Upper lobe of right lung (tissue), 1 donor: ENCODE results near the gene THOC2. TPM values are rescaled to one million over a fixed set of nuclear protein-coding genes. Genes with fewer than 3 reads are reported as not detected.
"Not testable (repeated sequence)": the region's sequence is repeated elsewhere in the genome, so short reads cannot be mapped to it uniquely, and the experiment has no call there.

ENCODE experiments used
- ATAC-seq: fragments of 200-7000 bp; cut with Tn5 transposase; one replicate; pipeline ENCODE4 v1.9.1; 2020; ENCODE audit warnings: mild to moderate bottlenecking, moderate library complexity
- DNase-seq: peaks from one replicate; pipeline ENCODE4 v3.0.0-alpha.2; 2020
- H3K27ac ChIP-seq: fragments of 200-600 bp; one replicate; pipeline ENCODE4 v1.8.0; 2022
- H3K27me3 ChIP-seq: fragments of 200-600 bp; one replicate; pipeline ENCODE4 v1.8.0; 2022; ENCODE audit warnings: mild to moderate bottlenecking
- H3K36me3 ChIP-seq: fragments of 200-600 bp; one replicate; pipeline ENCODE4 v1.8.0; 2022
- H3K4me1 ChIP-seq: fragments of 200-600 bp; one replicate; pipeline ENCODE4 v1.8.0; 2022
- H3K4me3 ChIP-seq: fragments of 200-600 bp; one replicate; pipeline ENCODE4 v1.8.0; 2022; ENCODE audit warnings: mild to moderate bottlenecking
- H3K9me3 ChIP-seq: fragments of 200-600 bp; one replicate; pipeline ENCODE4 v1.8.0; 2022
- CTCF ChIP-seq: fragments of 200-600 bp; IDR thresholded peaks from one replicate; pipeline ENCODE4 v1.8.0; 2022; ENCODE audit warnings: antibody characterized with exemption
- intact Hi-C: fragments of 100-400 bp; cut with DNase I; formaldehyde crosslinking; loops from one replicate; pipeline ENCODE4 v1.11.0; 2022
- total RNA-seq: library from RNA; stranded (reverse); fragmentation: NEBNext Ultra II Directional; extraction: Animal tissue kit (Norgen Biotek cat#: 25700); gene quantifications from one replicate; pipeline ENCODE4 v1.2.1, GENCODE V29; 2021
- donor health status: DM: no; HTN: yes; CAD: no; lungs with severe emphysema.

Gene THOC2
- total RNA-seq, 1 donor from 2014 or later = 99.9 TPM

- ATAC-seq (no peak), DNase-seq (no peak)
- no peaks in the 10 kb centered on the region for H3K4me1 ChIP-seq
- H3K27ac ChIP-seq = no peak overlapping the region
- TF ChIP-seq CTCF = no peak
- H3K4me3 ChIP-seq = no peak overlapping the region
- intact Hi-C loops = no loop called here
- H3K9me3 ChIP-seq = no peaks in the 10 kb centered on the region
- H3K36me3 ChIP-seq = no peaks in the 10 kb centered on the region
- H3K27me3 ChIP-seq = no peaks in the 10 kb centered on the region
These were observed 6.6 kb upstream of the THOC2 start for GRCh38 chrX:123739474-123739873.

GRCh38 chrX:123738378-123738940 lies 5.6 kb upstream of the THOC2 start:
- Histone ChIP-seq H3K36me3 (no peaks in the 10 kb centered on the region), H3K4me3 (no peak overlapping the region), H3K4me1 (no peaks in the 10 kb centered on the region), H3K27me3 (no peaks in the 10 kb centered on the region), H3K9me3 (no peaks in the 10 kb centered on the region), H3K27ac (no peak overlapping the region)
- no peak for ATAC-seq
- no peak for DNase-seq
- no peak for TF ChIP-seq CTCF
- intact Hi-C loops = no loop called here

GRCh38 chrX:123736333-123736921 lies 3.6 kb upstream of the THOC2 start:
- no peak for TF ChIP-seq CTCF

GRCh38 chrX:123735137-123735536 lies 2.3 kb upstream of the THOC2 start:
- H3K27me3 ChIP-seq, intact Hi-C loops, ATAC-seq, H3K4me1 ChIP-seq, H3K27ac ChIP-seq, DNase-seq, H3K9me3 ChIP-seq, H3K36me3 ChIP-seq, H3K4me3 ChIP-seq: not testable (repeated sequence)

More at GRCh38 chrX:123736333-123736921, 3.6 kb upstream of the THOC2 start:
- H3K27me3 ChIP-seq = no peaks in the 10 kb centered on the region
- peaks cover 1% of the 10 kb centered on the region for H3K4me1 ChIP-seq
- H3K27ac ChIP-seq = no peak overlapping the region
- ATAC-seq = no peak
- H3K36me3 ChIP-seq = no peaks in the 10 kb centered on the region
- no peaks in the 10 kb centered on the region for H3K9me3 ChIP-seq
- no peak for DNase-seq
- no peak overlapping the region for H3K4me3 ChIP-seq
- intact Hi-C loops = no loop called here

- H3K36me3 ChIP-seq, H3K27me3 ChIP-seq, intact Hi-C loops, H3K9me3 ChIP-seq, ATAC-seq, H3K4me3 ChIP-seq, H3K27ac ChIP-seq, DNase-seq: not testable (repeated sequence)
- peaks cover 11% of the 10 kb centered on the region for H3K4me1 ChIP-seq
These were observed 1.2 kb upstream of the THOC2 start for GRCh38 chrX:123734079-123734478.

- DNase-seq (peak; percentile 62), ATAC-seq (peak; percentile 46)
- H3K4me3 ChIP-seq = peak overlapping the region; percentile 77
- no peaks in the 10 kb centered on the region for H3K9me3 ChIP-seq
- intact Hi-C loops = no loop called here
- no peaks in the 10 kb centered on the region for H3K27me3 ChIP-seq
- peak overlapping the region; percentile 81 for H3K27ac ChIP-seq
- H3K4me1 ChIP-seq = peaks cover 11% of the 10 kb centered on the region
- H3K36me3 ChIP-seq = no peaks in the 10 kb centered on the region
- TF ChIP-seq CTCF = no peak
These were observed 724 bp downstream of the THOC2 start for GRCh38 chrX:123731987-123732669.
